Neural cell (in vitro differentiated cells): ENCODE data around the gene AGBL4. TPM values are rescaled to one million over a fixed set of nuclear protein-coding genes. Genes with fewer than 3 reads are reported as not detected.

Experiments
- H2AFZ ChIP-seq: fragments of 200-600, 300-800 bp; sonication (generic), shearing (Covaris generic); 2 replicates; pipeline ENCODE4 v1.6.0; 2014; ENCODE audit warnings: low read depth, mild to moderate bottlenecking, antibody characterized with exemption, low read length, moderate library complexity
- H3F3A ChIP-seq: fragments of 200-600 bp; shearing (Covaris generic); 2 replicates; pipeline ENCODE4 v1.6.1; 2016; ENCODE audit warnings: mild to moderate bottlenecking, moderate library complexity, mixed read lengths, antibody characterized with exemption, low read length; ENCODE audit not compliant: insufficient read depth, poor library complexity, severe bottlenecking
- H3K27ac ChIP-seq: fragments of 200-600, 300-800 bp; sonication (generic), shearing (Covaris generic); 2 replicates; pipeline ENCODE4 v1.5.1; 2014; ENCODE audit warnings: mild to moderate bottlenecking, low read length, moderate library complexity
- H3K27me3 ChIP-seq: fragments of 300-800, 200-600 bp; sonication (generic), shearing (Covaris generic); 2 replicates; pipeline ENCODE4 v1.6.0; 2014; ENCODE audit warnings: mild to moderate bottlenecking, low read depth, low read length, moderate library complexity; ENCODE audit not compliant: insufficient read depth
- H3K36me3 ChIP-seq: fragments of 300-800, 200-600 bp; sonication (generic), shearing (Covaris generic); 2 replicates; pipeline ENCODE4 v1.5.1; 2014; ENCODE audit warnings: mild to moderate bottlenecking, antibody characterized with exemption, low read length, moderate library complexity; ENCODE audit not compliant: insufficient read depth
- H3K4me2 ChIP-seq: fragments of 300-800, 200-600 bp; sonication (generic), shearing (Covaris generic); 2 replicates; pipeline ENCODE4 v1.6.0; 2014; ENCODE audit warnings: mild to moderate bottlenecking, low read length
- H3K4me3 ChIP-seq: fragments of 300-800, 200-600 bp; sonication (generic), shearing (Covaris generic); 2 replicates; pipeline ENCODE4 v1.5.1; 2014; ENCODE audit warnings: mild to moderate bottlenecking, low read length, moderate library complexity
- H3K79me2 ChIP-seq: fragments of 200-600 bp; shearing (Covaris generic); replicated peaks from 2 replicates; pipeline ENCODE4 v1.6.0; 2014; ENCODE audit warnings: mild to moderate bottlenecking, low read length, moderate library complexity; ENCODE audit not compliant: insufficient read depth
- H3K9ac ChIP-seq: fragments of 300-800, 200-600 bp; sonication (generic), shearing (Covaris generic); 2 replicates; pipeline ENCODE4 v1.6.1; 2016; ENCODE audit warnings: mild to moderate bottlenecking, low read length, mixed read lengths
- H3K9me2 ChIP-seq: fragments of 200-600 bp; shearing (Covaris generic); 2 replicates; pipeline ENCODE4 v1.6.1; 2016; ENCODE audit warnings: mild to moderate bottlenecking, low read length, mixed read lengths; ENCODE audit not compliant: insufficient read depth
- H3K9me3 ChIP-seq: fragments of 200-600, 300-800 bp; sonication (generic), shearing (Covaris generic); 2 replicates; pipeline ENCODE4 v1.6.1; 2016; ENCODE audit warnings: mild to moderate bottlenecking, mixed run types, low read length, moderate library complexity, mixed read lengths
- H4K20me1 ChIP-seq: fragments of 200-600 bp; shearing (Covaris generic); 2 replicates; pipeline ENCODE4 v1.6.1; 2016; ENCODE audit warnings: mild to moderate bottlenecking, mixed run types; ENCODE audit not compliant: insufficient read depth
- CTCF ChIP-seq: fragments of 450-650 bp; IDR thresholded peaks from 2 replicates; pipeline ENCODE4 v1.5.1; 2014; ENCODE audit warnings: antibody characterized with exemption, mild to moderate bottlenecking, moderate library complexity; ENCODE audit not compliant: poor library complexity, severe bottlenecking
- EP300 ChIP-seq: fragments of 450-650 bp; conservative IDR thresholded peaks from 2 replicates; pipeline ENCODE4 v1.6.1; 2014; ENCODE audit warnings: antibody characterized with exemption, mild to moderate bottlenecking, moderate library complexity; ENCODE audit not compliant: poor library complexity, severe bottlenecking
- EZH2 ChIP-seq: fragments of 200-600, 300-800 bp; shearing (Covaris generic), sonication (generic); IDR thresholded peaks from 2 replicates; pipeline ENCODE4 v1.6.1; 2014; ENCODE audit warnings: antibody characterized with exemption, low read length, borderline replicate concordance, mild to moderate bottlenecking; ENCODE audit not compliant: insufficient read depth, poor library complexity, severe bottlenecking
- MXI1 ChIP-seq: fragments of 450-650 bp; conservative IDR thresholded peaks from 2 replicates; pipeline ENCODE4 v1.6.1; 2014; ENCODE audit warnings: antibody characterized with exemption, mild to moderate bottlenecking; ENCODE audit not compliant: poor library complexity, severe bottlenecking
- POLR2AphosphoS5 ChIP-seq: IDR thresholded peaks from 2 replicates; pipeline ENCODE4 v1.6.1; 2012
- RAD21 ChIP-seq: fragments of 450-650 bp; conservative IDR thresholded peaks from 2 replicates; pipeline ENCODE4 v1.6.1; 2014; ENCODE audit warnings: antibody characterized with exemption, mild to moderate bottlenecking, moderate library complexity
- SMC3 ChIP-seq: fragments of 450-650 bp; conservative IDR thresholded peaks from 2 replicates; pipeline ENCODE4 v1.6.1; 2014; ENCODE audit warnings: antibody characterized with exemption, mild to moderate bottlenecking, moderate library complexity; ENCODE audit not compliant: poor library complexity
- TAF1 ChIP-seq: IDR thresholded peaks from 2 replicates; pipeline ENCODE4 v1.6.1; 2012; ENCODE audit warnings: low read depth
- polyA plus RNA-seq: library from polyadenylated mRNA; depleted of rRNA; stranded (reverse); fragments of >200 nt; gene quantifications from 2 replicates; pipeline ENCODE4 v1.2.3, GENCODE V29; 2014
- TF ChIP-seq, protein P1 (sequence below): IDR thresholded peaks from 2 replicates; pipeline ENCODE4 v1.6.1; 2012; ENCODE audit warnings: borderline replicate concordance

Gene AGBL4
- polyA plus RNA-seq, 1 donor from 2014 or later, result 1.3 TPM

- Histone ChIP-seq H3K27me3 (no peaks in the 10 kb centered on the region), H3K4me2 (no peak overlapping the region), H3K36me3 (no peaks in the 10 kb centered on the region), H3K9ac (no peak overlapping the region), H3K4me3 (no peak overlapping the region), H2AFZ (no peak overlapping the region), H3F3A (no peaks in the 10 kb centered on the region), H3K9me3 (peaks cover 4% of the 10 kb centered on the region), H3K9me2 (no peaks in the 10 kb centered on the region), H4K20me1 (no peaks in the 10 kb centered on the region), H3K79me2 (no peaks in the 10 kb centered on the region), H3K27ac (no peak overlapping the region)
- TF ChIP-seq EP300 (no peak), POLR2AphosphoS5 (no peak), SMC3 (no peak), RAD21 (no peak), CTCF (no peak), MXI1 (no peak), EZH2 (no peak), TAF1 (no peak)
- TF ChIP-seq, protein P1, sequence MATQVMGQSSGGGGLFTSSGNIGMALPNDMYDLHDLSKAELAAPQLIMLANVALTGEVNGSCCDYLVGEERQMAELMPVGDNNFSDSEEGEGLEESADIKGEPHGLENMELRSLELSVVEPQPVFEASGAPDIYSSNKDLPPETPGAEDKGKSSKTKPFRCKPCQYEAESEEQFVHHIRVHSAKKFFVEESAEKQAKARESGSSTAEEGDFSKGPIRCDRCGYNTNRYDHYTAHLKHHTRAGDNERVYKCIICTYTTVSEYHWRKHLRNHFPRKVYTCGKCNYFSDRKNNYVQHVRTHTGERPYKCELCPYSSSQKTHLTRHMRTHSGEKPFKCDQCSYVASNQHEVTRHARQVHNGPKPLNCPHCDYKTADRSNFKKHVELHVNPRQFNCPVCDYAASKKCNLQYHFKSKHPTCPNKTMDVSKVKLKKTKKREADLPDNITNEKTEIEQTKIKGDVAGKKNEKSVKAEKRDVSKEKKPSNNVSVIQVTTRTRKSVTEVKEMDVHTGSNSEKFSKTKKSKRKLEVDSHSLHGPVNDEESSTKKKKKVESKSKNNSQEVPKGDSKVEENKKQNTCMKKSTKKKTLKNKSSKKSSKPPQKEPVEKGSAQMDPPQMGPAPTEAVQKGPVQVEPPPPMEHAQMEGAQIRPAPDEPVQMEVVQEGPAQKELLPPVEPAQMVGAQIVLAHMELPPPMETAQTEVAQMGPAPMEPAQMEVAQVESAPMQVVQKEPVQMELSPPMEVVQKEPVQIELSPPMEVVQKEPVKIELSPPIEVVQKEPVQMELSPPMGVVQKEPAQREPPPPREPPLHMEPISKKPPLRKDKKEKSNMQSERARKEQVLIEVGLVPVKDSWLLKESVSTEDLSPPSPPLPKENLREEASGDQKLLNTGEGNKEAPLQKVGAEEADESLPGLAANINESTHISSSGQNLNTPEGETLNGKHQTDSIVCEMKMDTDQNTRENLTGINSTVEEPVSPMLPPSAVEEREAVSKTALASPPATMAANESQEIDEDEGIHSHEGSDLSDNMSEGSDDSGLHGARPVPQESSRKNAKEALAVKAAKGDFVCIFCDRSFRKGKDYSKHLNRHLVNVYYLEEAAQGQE, result no peak
Observed at GRCh38 chr1:49234988-49235387, 788.8 kb downstream of the AGBL4 start.

- Histone ChIP-seq H3K9ac (no peak overlapping the region), H3K9me2 (no peaks in the 10 kb centered on the region), H3K27me3 (no peaks in the 10 kb centered on the region), H3K4me3 (no peak overlapping the region), H3K9me3 (peaks cover 6% of the 10 kb centered on the region), H4K20me1 (no peaks in the 10 kb centered on the region), H3F3A (no peaks in the 10 kb centered on the region), H3K79me2 (no peaks in the 10 kb centered on the region), H3K36me3 (no peaks in the 10 kb centered on the region), H3K4me2 (no peak overlapping the region), H2AFZ (no peak overlapping the region), H3K27ac (no peak overlapping the region)
- TF ChIP-seq SMC3 (no peak), RAD21 (no peak), MXI1 (no peak), TAF1 (no peak), POLR2AphosphoS5 (no peak), CTCF (no peak), EZH2 (no peak), EP300 (no peak)
- TF ChIP-seq, protein P1, result no peak
Observed at GRCh38 chr1:49229555-49229954, 794.2 kb downstream of the AGBL4 start.
